HG03139 (cell line): ENCODE results near the gene ANKS6.

Source experiments
- ATAC-seq: cut with Tn5 transposase; IDR thresholded peaks from one replicate; pipeline ENCODE4 v1.9.1; 2021; ENCODE audit not compliant: unreplicated experiment

The ANKS6 gene

GRCh38 chr9:98773721-98774120, 22.6 kb downstream of the ANKS6 start:
- ATAC-seq, result no peak

- no peak for ATAC-seq
Observed at GRCh38 chr9:98772364-98773155, 23.8 kb downstream of the ANKS6 start.

- no peak for ATAC-seq
Observed at GRCh38 chr9:98771209-98771874, 25.0 kb downstream of the ANKS6 start.

- no peak for ATAC-seq
Observed at GRCh38 chr9:98770717-98771116, 25.6 kb downstream of the ANKS6 start.

GRCh38 chr9:98768344-98768743, 28.0 kb downstream of the ANKS6 start:
- no peak for ATAC-seq

GRCh38 chr9:98767915-98768314, 28.4 kb downstream of the ANKS6 start:
- ATAC-seq, result no peak

GRCh38 chr9:98767196-98767595, 29.2 kb downstream of the ANKS6 start:
- no peak for ATAC-seq

GRCh38 chr9:98766586-98766985, 29.8 kb downstream of the ANKS6 start:
- no peak for ATAC-seq

GRCh38 chr9:98765256-98765655, 31.1 kb downstream of the ANKS6 start:
- no peak for ATAC-seq

GRCh38 chr9:98763986-98764745, 32.2 kb downstream of the ANKS6 start:
- no peak for ATAC-seq

GRCh38 chr9:98760231-98760630, 36.1 kb downstream of the ANKS6 start:
- ATAC-seq, result no peak

- no peak for ATAC-seq
Observed at GRCh38 chr9:98755006-98755618, 41.2 kb downstream of the ANKS6 start.

- ATAC-seq, result no peak
Observed at GRCh38 chr9:98751210-98751609, 45.1 kb downstream of the ANKS6 start.

- ATAC-seq, result no peak
Observed at GRCh38 chr9:98750364-98751060, 45.8 kb downstream of the ANKS6 start.

- no peak for ATAC-seq
Observed at GRCh38 chr9:98747476-98747875, 48.9 kb downstream of the ANKS6 start.

GRCh38 chr9:98745470-98745869, 50.9 kb downstream of the ANKS6 start:
- ATAC-seq, result no peak

GRCh38 chr9:98743818-98744611, 52.3 kb downstream of the ANKS6 start:
- no peak for ATAC-seq

- ATAC-seq, result no peak
Observed at GRCh38 chr9:98743329-98743728, 53.0 kb downstream of the ANKS6 start.

- ATAC-seq, result no peak
Observed at GRCh38 chr9:98742325-98743280, 53.8 kb downstream of the ANKS6 start.
